CD14-positive monocyte (primary cell): ENCODE results near the gene SNRPD2. TPM values are rescaled to one million over a fixed set of nuclear protein-coding genes. Genes with fewer than 3 reads are reported as not detected.

Experiments used
- DNase-seq, 3 donors: peaks; one replicate each; pipeline ENCODE4 v3.0.0-alpha.2; 2011 to 2022
- H2AFZ ChIP-seq: 2 replicates; pipeline ENCODE4 v1.6.0; 2012; ENCODE audit warnings: mild to moderate bottlenecking, low read depth, low read length, inconsistent platforms; ENCODE audit not compliant: insufficient read depth, poor library complexity, severe bottlenecking
- H3K27ac ChIP-seq, 2 donors: 1 replicate in 1 of 2; 2 replicates in 1 of 2; pipeline ENCODE4 v1.5.1; 2012 to 2013; ENCODE audit warnings: low read length in 2 of 2, control low read depth in 1 of 2, inconsistent platforms in 1 of 2, low read depth in 1 of 2, mild to moderate bottlenecking in 1 of 2
- H3K27me3 ChIP-seq, 2 donors: one replicate each; pipeline versions ENCODE4 v1.6.0 to v1.6.1; 2011 to 2013; ENCODE audit warnings: low read length in 2 of 2; ENCODE audit not compliant: control insufficient read depth in 2 of 2, insufficient read depth in 2 of 2
- H3K36me3 ChIP-seq, 2 donors: replicated peaks in 1 of 2; 1 replicate in 1 of 2; 2 replicates in 1 of 2; pipeline versions ENCODE4 v1.5.1 to v1.6.1; 2012 to 2013; ENCODE audit warnings: low read length in 2 of 2, control low read depth in 1 of 2, inconsistent platforms in 1 of 2, mild to moderate bottlenecking in 1 of 2; ENCODE audit not compliant: insufficient read depth in 2 of 2, control insufficient read depth in 1 of 2
- H3K4me1 ChIP-seq, 2 donors: 1 replicate in 1 of 2; 2 replicates in 1 of 2; pipeline versions ENCODE4 v1.5.1 to v1.6.1; 2012 to 2013; ENCODE audit warnings: low read length in 2 of 2, control low read depth in 1 of 2, inconsistent platforms in 1 of 2, mild to moderate bottlenecking in 1 of 2, moderate library complexity in 1 of 2; ENCODE audit not compliant: insufficient read depth in 2 of 2, control insufficient read depth in 1 of 2
- H3K4me2 ChIP-seq: replicated peaks from 2 replicates; pipeline ENCODE3; 2012; ENCODE audit warnings: low read length, moderate library complexity, mild to moderate bottlenecking; ENCODE audit not compliant: poor library complexity, severe bottlenecking; ENCODE audit errors: extremely low read depth
- H3K4me3 ChIP-seq, 3 experiments: fragments of 200-600 bp in 1 of 3; sonication (generic) in 1 of 3; replicated peaks in 1 of 3; 1 replicate in 2 of 3; 2 replicates in 1 of 3; pipeline ENCODE4 v1.5.1; 2011 to 2013; ENCODE audit warnings: low read length in 3 of 3, mild to moderate bottlenecking in 3 of 3, control low read depth in 2 of 3, low read depth in 2 of 3, inconsistent platforms in 1 of 3, moderate library complexity in 1 of 3
- H3K79me2 ChIP-seq: 2 replicates; pipeline ENCODE4 v1.6.0; 2012; ENCODE audit warnings: mild to moderate bottlenecking, control low read depth, inconsistent platforms, low read length, moderate library complexity; ENCODE audit not compliant: insufficient read depth
- H3K9ac ChIP-seq: 2 replicates; pipeline ENCODE4 v1.6.0; 2017; ENCODE audit warnings: low read length, mild to moderate bottlenecking; ENCODE audit not compliant: insufficient read depth, poor library complexity, severe bottlenecking
- H3K9me3 ChIP-seq, 2 donors: replicated peaks in 1 of 2; 1 replicate in 1 of 2; 2 replicates in 1 of 2; pipeline versions ENCODE4 v1.5.1 to v1.6.1; 2012 to 2013; ENCODE audit warnings: low read length in 2 of 2, control low read depth in 1 of 2; ENCODE audit not compliant: control insufficient read depth in 1 of 2, insufficient read depth in 1 of 2
- H4K20me1 ChIP-seq: 2 replicates; pipeline ENCODE4 v1.6.0; 2012; ENCODE audit warnings: mild to moderate bottlenecking, low read length, control low read depth, moderate library complexity; ENCODE audit not compliant: insufficient read depth
- H3K27ac Mint-ChIP-seq, 7 donors: one replicate each; pipeline ENCODE4 v1.8.0; 2020; ENCODE audit warnings: mild to moderate bottlenecking in 7 of 7, mixed read lengths in 7 of 7, moderate library complexity in 6 of 7, inconsistent platforms in 2 of 7
- H3K27me3 Mint-ChIP-seq, 3 donors: one replicate each; pipeline ENCODE4 v1.8.0; 2021 to 2022; ENCODE audit warnings: low read depth in 3 of 3, mild to moderate bottlenecking in 3 of 3, mixed read lengths in 3 of 3, moderate library complexity in 3 of 3, inconsistent platforms in 1 of 3
- H3K36me3 Mint-ChIP-seq, 2 donors: one replicate each; pipeline ENCODE4 v1.8.0; 2020; ENCODE audit warnings: mixed read lengths in 2 of 2, inconsistent platforms in 1 of 2, mild to moderate bottlenecking in 1 of 2
- H3K4me1 Mint-ChIP-seq: one replicate; pipeline ENCODE4 v1.8.0; 2020; ENCODE audit warnings: mild to moderate bottlenecking, mixed read lengths
- H3K4me3 Mint-ChIP-seq, 2 donors: one replicate each; pipeline ENCODE4 v1.8.0; 2020; ENCODE audit warnings: mild to moderate bottlenecking in 2 of 2, mixed read lengths in 2 of 2, moderate library complexity in 1 of 2
- H3K9me3 Mint-ChIP-seq, 7 donors: one replicate each; pipeline ENCODE4 v1.8.0; 2020 to 2022; ENCODE audit warnings: mixed read lengths in 7 of 7, mild to moderate bottlenecking in 6 of 7, moderate library complexity in 6 of 7, inconsistent platforms in 2 of 7
- CTCF ChIP-seq: fragments of 200-600 bp; IDR thresholded peaks from one replicate; pipeline ENCODE4 v1.8.0; 2022; ENCODE audit warnings: antibody characterized with exemption, mild to moderate bottlenecking
- whole genome bisulfite sequencing: methylation state at CpG from one replicate; pipeline ENCODE4 v1.1.5; 2013; ENCODE audit warnings: missing lambda C conversion rate; ENCODE audit not compliant: insufficient coverage; 5-methylcytosine and 5-hydroxymethylcytosine counted together
- intact Hi-C, 2 donors: fragments of 100-400 bp; cut with micrococcal nuclease; formaldehyde crosslinking; loops; one replicate each; pipeline versions ENCODE4 v1.15.0 to v1.15.1; 2023
- polyA plus RNA-seq, 3 donors: library from polyadenylated mRNA; depleted of rRNA in 1 of 3; unstranded in 2 of 3; stranded (reverse) in 1 of 3; fragments of 300-500 nt in 2 of 3; fragments of >200 nt in 1 of 3; fragmentation: Illumina TruSeq in 2 of 3; gene quantifications; 1 replicate in 2 of 3; 2 replicates in 1 of 3; pipeline ENCODE4 v1.2.3, GENCODE V29; 2012 to 2021

The SNRPD2 gene
- polyA plus RNA-seq, 3 donors, result 251 to 516 (median 491) TPM

- Mint-ChIP-seq H3K4me3 (no peak overlapping the region), H3K36me3 (peaks cover 25 to 41% of the 10 kb centered on the region in 2 donors), H3K27me3 (peaks cover 0 to 1% (median 0%) of the 10 kb centered on the region in 3 donors), H3K27ac (no peak overlapping the region), H3K4me1 (peaks cover 13% of the 10 kb centered on the region), H3K9me3 (no peaks in the 10 kb centered on the region)
- Histone ChIP-seq H3K27me3 (no peaks in the 10 kb centered on the region), H3K9me3 (no peaks in the 10 kb centered on the region), H3K79me2 (peaks cover 41% of the 10 kb centered on the region), H3K4me1 (peaks cover 8 to 10% of the 10 kb centered on the region in 2 donors), H4K20me1 (peaks cover 52% of the 10 kb centered on the region), H3K9ac (no peak overlapping the region), H2AFZ (no peak overlapping the region), H3K27ac (no peak overlapping the region), H3K36me3 (peaks cover 21 to 28% of the 10 kb centered on the region in 2 donors), H3K4me2 (no peak overlapping the region), H3K4me3 (no peak overlapping the region)
- no peak for DNase-seq
- WGBS, result 98% methylated on average over 67 of the region's 76 CpGs
- TF ChIP-seq CTCF, result no peak
- intact Hi-C loops, result no loop called here
Measured at GRCh38 chr19:45711851-45712698, 20.3 kb upstream of the SNRPD2 start.

- no peak overlapping the region for H3K4me3 ChIP-seq
- H3K9ac ChIP-seq, result no peak overlapping the region
- H3K79me2 ChIP-seq, result peaks cover 26% of the 10 kb centered on the region
- intact Hi-C loops, result no loop called here
- peaks cover 21 to 28% of the 10 kb centered on the region in 2 donors for H3K36me3 ChIP-seq
- no peak for DNase-seq
- H3K27ac ChIP-seq, result no peak overlapping the region
- H2AFZ ChIP-seq, result no peak overlapping the region
- Mint-ChIP-seq H3K36me3 (peaks cover 25 to 41% of the 10 kb centered on the region in 2 donors), H3K27ac (peak overlapping the region in 1 of 7 donors; percentile 21), H3K9me3 (no peaks in the 10 kb centered on the region), H3K27me3 (peaks cover 0 to 3% (median 1%) of the 10 kb centered on the region in 3 donors), H3K4me1 (peaks cover 3% of the 10 kb centered on the region), H3K4me3 (no peak overlapping the region)
- H3K9me3 ChIP-seq, result no peaks in the 10 kb centered on the region
- no peaks in the 10 kb centered on the region for H3K27me3 ChIP-seq
- no peak overlapping the region for H3K4me2 ChIP-seq
- H4K20me1 ChIP-seq, result peaks cover 41% of the 10 kb centered on the region
- no peak for TF ChIP-seq CTCF
- no peaks in the 10 kb centered on the region for H3K4me1 ChIP-seq
- WGBS, result 86% methylated on average over 1 of the region's 10 CpGs
Measured at GRCh38 chr19:45710356-45711130, 18.8 kb upstream of the SNRPD2 start.
